Measurements from ENCODE around the gene CLCN5. TPM values are rescaled to one million over a fixed set of nuclear protein-coding genes. Genes with fewer than 3 reads are reported as not detected.

The CLCN5 gene
- total RNA-seq, 1 donor from 2014 or later, result 8.7 TPM

DNA sequence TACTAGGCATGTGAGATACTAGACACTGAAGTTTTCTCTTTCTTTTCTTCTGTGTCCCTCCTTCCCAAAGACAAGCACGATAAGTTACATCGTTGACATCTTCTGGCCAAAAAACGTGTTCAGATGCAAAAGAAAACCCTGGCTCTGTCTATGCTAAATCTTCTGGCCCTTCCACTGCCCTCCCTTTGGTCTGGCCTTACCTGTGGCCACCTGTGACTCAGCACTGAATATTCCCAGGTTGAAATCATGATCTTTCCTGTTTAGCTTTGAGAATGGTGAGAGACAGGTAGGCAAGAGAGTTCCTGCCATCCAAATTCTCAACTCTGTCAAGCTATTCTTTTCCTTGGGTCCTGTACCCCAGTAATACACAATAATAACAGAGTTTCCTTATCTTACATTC lies 12.3 kb downstream of the CLCN5 start:
- TF ChIP-seq EZH2phosphoT487 (IDR thresholded peaks at IDR 0.05) (no peak), EZH2 (IDR thresholded peaks at IDR 0.05) (no peak)
- TF ChIP-seq, protein P1, sequence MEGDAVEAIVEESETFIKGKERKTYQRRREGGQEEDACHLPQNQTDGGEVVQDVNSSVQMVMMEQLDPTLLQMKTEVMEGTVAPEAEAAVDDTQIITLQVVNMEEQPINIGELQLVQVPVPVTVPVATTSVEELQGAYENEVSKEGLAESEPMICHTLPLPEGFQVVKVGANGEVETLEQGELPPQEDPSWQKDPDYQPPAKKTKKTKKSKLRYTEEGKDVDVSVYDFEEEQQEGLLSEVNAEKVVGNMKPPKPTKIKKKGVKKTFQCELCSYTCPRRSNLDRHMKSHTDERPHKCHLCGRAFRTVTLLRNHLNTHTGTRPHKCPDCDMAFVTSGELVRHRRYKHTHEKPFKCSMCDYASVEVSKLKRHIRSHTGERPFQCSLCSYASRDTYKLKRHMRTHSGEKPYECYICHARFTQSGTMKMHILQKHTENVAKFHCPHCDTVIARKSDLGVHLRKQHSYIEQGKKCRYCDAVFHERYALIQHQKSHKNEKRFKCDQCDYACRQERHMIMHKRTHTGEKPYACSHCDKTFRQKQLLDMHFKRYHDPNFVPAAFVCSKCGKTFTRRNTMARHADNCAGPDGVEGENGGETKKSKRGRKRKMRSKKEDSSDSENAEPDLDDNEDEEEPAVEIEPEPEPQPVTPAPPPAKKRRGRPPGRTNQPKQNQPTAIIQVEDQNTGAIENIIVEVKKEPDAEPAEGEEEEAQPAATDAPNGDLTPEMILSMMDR (IDR thresholded peaks at IDR 0.05), result no peak
- DNase-seq (ENCODE audit: low spot score), result no peak
- H3K79me2 ChIP-seq (ENCODE audit: low read depth), result no peaks in the 10 kb centered on the region
- no peak overlapping the region for H3K4me2 ChIP-seq
- Mint-ChIP-seq H3K27me3 (ENCODE audit: insufficient read depth, low read depth) (no peaks in the 10 kb centered on the region), H3K36me3 (no peaks in the 10 kb centered on the region), H3K4me1 (no peaks in the 10 kb centered on the region), H3K27ac (no peak overlapping the region), H3K4me3 (no peak overlapping the region), H3K9me3 (no peaks in the 10 kb centered on the region)
- no peaks in the 10 kb centered on the region for H3K27me3 ChIP-seq
- no peaks in the 10 kb centered on the region for H3K9me3 ChIP-seq (ENCODE audit: low read depth)
- H3K4me3 ChIP-seq, result no peak overlapping the region
- no peaks in the 10 kb centered on the region for H4K20me1 ChIP-seq (ENCODE audit: low read depth)
- no peaks in the 10 kb centered on the region for H3K36me3 ChIP-seq
- no peak overlapping the region for H3K27ac ChIP-seq
- no peaks in the 10 kb centered on the region for H3F3A ChIP-seq (ENCODE audit: low read depth)
- no peaks in the 10 kb centered on the region for H3K4me1 ChIP-seq
- no peak overlapping the region for H2AFZ ChIP-seq (replicated peaks)
- H3K9ac ChIP-seq, result no peak overlapping the region

DNA sequence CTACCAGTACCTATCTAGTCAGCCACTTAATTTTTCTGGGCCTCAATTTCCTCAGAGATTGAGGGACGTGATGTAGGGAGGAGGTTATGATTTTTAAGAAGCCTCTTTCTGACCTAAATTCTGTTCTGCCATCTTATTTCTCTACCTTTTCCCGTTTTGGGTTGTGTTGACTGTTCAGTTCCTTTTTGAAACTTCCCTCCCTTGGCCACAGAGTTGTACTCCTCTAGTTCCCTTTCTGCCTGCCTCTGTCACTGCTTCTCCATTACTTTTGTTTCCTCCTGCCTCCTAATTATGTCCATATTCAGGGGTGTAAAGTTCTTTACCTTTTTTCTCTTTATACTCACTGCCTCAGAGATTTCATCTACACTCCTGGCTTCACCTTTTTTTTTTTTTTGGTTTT lies 25.4 kb downstream of the CLCN5 start:
- Mint-ChIP-seq H3K4me3 (no peak overlapping the region), H3K36me3 (no peaks in the 10 kb centered on the region), H3K4me1 (no peaks in the 10 kb centered on the region), H3K27me3 (ENCODE audit: insufficient read depth, low read depth) (peaks cover 5% of the 10 kb centered on the region), H3K27ac (no peak overlapping the region), H3K9me3 (peaks cover 4% of the 10 kb centered on the region)
- Histone ChIP-seq H3K79me2 (ENCODE audit: low read depth) (no peaks in the 10 kb centered on the region), H3K27ac (no peak overlapping the region), H3K4me3 (no peak overlapping the region), H3K9ac (no peak overlapping the region), H3K4me2 (no peak overlapping the region), H4K20me1 (ENCODE audit: low read depth) (no peaks in the 10 kb centered on the region), H3K4me1 (no peaks in the 10 kb centered on the region), H2AFZ (replicated peaks) (no peak overlapping the region), H3F3A (ENCODE audit: low read depth) (no peaks in the 10 kb centered on the region), H3K9me3 (ENCODE audit: low read depth) (no peaks in the 10 kb centered on the region), H3K27me3 (no peaks in the 10 kb centered on the region), H3K36me3 (no peaks in the 10 kb centered on the region)
- TF ChIP-seq EZH2phosphoT487 (IDR thresholded peaks at IDR 0.05) (no peak), EZH2 (IDR thresholded peaks at IDR 0.05) (no peak)
- TF ChIP-seq, protein P1 (IDR thresholded peaks at IDR 0.05), result no peak
- DNase-seq (ENCODE audit: low spot score), result no peak

DNA sequence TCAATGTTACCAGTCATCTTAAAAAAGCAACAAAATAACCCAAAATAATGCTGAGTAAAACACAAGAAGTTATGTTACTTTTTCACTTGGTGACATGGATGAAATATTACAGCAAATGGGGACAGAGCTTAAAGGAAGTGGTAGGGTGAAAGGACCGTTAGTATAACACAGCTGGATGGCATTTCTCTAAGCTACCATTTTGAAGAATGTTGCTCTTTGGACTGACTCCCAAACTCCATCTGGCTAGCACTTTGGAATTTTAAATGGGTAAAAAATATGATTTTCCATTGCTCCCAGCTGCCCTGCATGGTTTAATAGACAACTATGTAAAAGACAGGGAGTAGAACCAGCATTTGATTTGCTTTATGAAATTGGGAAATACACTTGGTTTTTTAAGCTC lies 27.6 kb downstream of the CLCN5 start:
- Mint-ChIP-seq H3K36me3 (no peaks in the 10 kb centered on the region), H3K27ac (no peak overlapping the region), H3K4me3 (no peak overlapping the region), H3K9me3 (peaks cover 4% of the 10 kb centered on the region), H3K4me1 (no peaks in the 10 kb centered on the region), H3K27me3 (ENCODE audit: insufficient read depth, low read depth) (peaks cover 5% of the 10 kb centered on the region)
- Histone ChIP-seq H3K36me3 (no peaks in the 10 kb centered on the region), H3K9ac (no peak overlapping the region), H3F3A (ENCODE audit: low read depth) (no peaks in the 10 kb centered on the region), H3K4me1 (no peaks in the 10 kb centered on the region), H3K4me2 (no peak overlapping the region), H3K27ac (no peak overlapping the region), H3K4me3 (no peak overlapping the region), H3K9me3 (ENCODE audit: low read depth) (no peaks in the 10 kb centered on the region), H3K79me2 (ENCODE audit: low read depth) (no peaks in the 10 kb centered on the region), H4K20me1 (ENCODE audit: low read depth) (no peaks in the 10 kb centered on the region), H2AFZ (replicated peaks) (no peak overlapping the region), H3K27me3 (no peaks in the 10 kb centered on the region)
- TF ChIP-seq, protein P1 (IDR thresholded peaks at IDR 0.05), result no peak
- TF ChIP-seq EZH2phosphoT487 (IDR thresholded peaks at IDR 0.05) (no peak), EZH2 (IDR thresholded peaks at IDR 0.05) (no peak)
- DNase-seq (ENCODE audit: low spot score), result no peak
